ENCODE measurements around the gene MSMP.

MSMP gene

GRCh38 chr9:35754264-35754663, at the start of gene MSMP:
TSS of gene MSMP (minus strand) at chr9:35754276. CDS start at chr9:35754129, 147 bp downstream.
- no peak for DNase-seq

- no peak for DNase-seq
These were observed 47.5 kb upstream of the MSMP start for GRCh38 chr9:35801328-35802128.

- no peak for DNase-seq
These were observed 46.5 kb upstream of the MSMP start for GRCh38 chr9:35800530-35800929.

DNA sequence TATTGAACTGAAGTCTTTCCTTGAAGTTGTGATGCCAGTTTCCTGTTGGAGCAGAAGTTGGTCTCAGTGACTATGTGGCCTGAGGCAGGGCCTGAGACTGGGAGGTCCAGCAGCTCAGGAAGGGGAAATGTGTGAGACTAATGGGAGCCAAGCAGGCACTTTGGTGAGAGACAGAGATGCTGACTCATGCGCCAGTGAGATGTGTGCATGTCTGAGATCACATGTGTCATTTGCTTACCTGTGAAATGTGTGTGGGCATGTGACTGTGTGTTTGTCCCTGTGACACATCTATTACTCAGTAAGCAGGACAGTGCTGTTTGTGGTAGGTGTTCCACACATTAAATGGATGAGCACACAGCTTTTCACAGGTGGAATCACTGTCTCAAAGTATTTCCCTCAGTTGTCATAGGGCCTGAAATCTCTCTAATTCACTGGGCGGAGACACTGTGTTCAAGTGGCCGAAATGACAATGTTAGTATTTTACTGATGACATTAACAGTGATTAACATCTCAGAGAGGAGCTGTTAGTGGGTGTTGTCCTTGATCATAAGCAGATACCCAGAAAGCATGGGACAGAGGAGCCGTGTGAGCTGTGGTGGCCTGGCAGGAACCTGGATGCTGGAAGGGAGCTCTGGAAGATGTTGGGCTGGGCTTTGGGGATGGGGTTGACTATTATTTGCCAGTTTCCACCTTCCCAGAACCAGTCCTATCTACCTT, 44.7 kb upstream of the MSMP start:
- DNase-seq = no peak

DNA sequence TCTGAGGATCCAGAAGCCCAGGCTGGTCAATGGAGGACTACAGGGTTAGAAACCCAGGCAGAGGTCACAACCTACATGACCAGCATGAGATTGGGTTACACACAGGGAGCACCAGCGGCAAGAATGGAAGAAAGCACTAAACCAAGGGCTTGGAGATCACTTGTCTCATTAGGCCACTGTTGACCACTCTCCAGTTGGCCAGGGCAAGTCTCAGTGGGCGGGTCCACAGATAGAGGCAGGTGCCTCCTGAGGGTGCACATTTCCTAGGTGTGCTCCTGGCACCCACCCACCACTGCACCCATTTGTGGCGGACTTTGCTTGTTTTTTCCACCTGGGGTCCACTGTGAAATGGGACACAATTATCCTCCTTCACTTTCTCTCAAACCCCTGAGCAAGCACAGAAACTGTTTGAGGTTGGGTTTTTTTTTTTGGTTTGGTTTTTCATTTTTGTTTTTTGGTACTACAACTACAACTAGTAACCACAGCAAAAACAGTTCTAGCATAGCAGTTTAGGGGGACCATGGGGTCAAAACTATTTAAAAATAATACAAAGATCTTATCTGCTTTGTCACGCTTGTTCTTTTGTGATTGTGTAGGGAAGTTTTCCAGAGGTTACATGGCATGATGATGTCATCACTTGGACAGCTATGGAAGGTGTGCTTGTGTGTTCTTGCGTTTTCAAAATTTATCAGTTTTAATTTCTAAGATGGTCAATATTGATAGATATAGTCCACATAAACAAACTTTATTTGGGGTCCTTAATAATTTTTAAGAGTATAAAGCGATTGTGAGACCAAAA, 43.4 kb upstream of the MSMP start:
- DNase-seq = no peak

DNA sequence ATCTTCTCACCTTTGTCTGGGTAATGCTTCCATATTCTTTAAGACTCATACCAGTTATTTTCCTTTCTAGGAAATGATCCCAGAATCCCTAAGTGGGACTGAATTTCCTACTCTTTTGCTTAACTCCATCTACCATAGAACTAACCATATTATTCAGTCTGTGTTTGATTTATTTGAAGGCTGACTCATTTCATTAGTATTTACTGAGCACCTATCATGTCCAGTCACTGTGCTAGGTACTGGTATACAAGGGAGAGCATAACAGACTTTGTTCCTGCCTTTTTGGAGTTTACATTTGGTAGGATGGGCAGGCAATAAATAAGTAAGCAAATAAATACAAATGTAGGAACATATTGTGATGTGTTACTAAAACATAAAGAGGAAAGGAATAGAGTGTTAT, 41.6 kb upstream of the MSMP start:
- DNase-seq = no peak

DNA sequence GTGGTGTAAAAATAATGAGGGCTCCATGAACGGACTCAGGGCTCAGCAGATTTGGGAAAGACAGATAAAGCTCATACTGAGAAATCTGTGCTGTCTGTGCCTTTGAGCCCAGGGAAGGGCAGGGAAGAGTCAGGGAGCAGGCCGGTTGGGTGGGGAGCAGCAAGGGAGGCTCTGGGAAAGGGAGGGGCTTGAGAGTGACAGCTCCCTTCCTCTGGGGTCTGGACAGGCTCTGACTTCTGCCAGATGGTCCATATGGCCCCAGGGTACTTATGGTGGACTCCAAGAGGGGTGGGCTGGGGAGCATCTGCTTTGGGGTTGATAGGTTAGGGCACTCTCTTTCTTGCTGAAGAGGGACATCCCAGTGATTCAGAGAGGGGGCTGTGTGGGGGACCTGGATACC, 39.4 kb upstream of the MSMP start:
- no peak for DNase-seq

DNA sequence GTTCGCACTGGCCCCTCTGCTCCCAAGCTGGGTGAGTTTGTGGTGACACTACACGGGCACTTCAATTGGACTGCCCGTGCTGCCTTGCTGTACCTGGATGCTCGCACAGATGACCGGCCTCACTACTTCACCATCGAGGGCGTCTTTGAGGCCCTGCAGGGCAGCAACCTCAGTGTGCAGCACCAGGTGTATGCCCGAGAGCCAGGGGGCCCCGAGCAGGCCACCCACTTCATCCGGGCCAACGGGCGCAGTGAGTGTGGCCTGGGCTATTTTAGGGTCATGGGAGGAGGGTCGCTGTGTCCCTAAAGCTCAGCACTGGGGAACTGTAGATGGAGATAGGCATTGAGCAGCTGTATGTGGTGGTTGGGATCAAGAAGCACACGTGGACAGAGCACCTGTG, 38.8 kb upstream of the MSMP start:
- no peak for DNase-seq

GRCh38 chr9:35792024-35792813, 38.1 kb upstream of the MSMP start:
- no peak for DNase-seq

GRCh38 chr9:35791297-35791921, 37.3 kb upstream of the MSMP start, which contains the start of gene NPR2:
TSS of gene NPR2 (plus strand) at chr9:35791591. CDS start at chr9:35792409, 818 bp downstream.
- DNase-seq = no peak

DNA sequence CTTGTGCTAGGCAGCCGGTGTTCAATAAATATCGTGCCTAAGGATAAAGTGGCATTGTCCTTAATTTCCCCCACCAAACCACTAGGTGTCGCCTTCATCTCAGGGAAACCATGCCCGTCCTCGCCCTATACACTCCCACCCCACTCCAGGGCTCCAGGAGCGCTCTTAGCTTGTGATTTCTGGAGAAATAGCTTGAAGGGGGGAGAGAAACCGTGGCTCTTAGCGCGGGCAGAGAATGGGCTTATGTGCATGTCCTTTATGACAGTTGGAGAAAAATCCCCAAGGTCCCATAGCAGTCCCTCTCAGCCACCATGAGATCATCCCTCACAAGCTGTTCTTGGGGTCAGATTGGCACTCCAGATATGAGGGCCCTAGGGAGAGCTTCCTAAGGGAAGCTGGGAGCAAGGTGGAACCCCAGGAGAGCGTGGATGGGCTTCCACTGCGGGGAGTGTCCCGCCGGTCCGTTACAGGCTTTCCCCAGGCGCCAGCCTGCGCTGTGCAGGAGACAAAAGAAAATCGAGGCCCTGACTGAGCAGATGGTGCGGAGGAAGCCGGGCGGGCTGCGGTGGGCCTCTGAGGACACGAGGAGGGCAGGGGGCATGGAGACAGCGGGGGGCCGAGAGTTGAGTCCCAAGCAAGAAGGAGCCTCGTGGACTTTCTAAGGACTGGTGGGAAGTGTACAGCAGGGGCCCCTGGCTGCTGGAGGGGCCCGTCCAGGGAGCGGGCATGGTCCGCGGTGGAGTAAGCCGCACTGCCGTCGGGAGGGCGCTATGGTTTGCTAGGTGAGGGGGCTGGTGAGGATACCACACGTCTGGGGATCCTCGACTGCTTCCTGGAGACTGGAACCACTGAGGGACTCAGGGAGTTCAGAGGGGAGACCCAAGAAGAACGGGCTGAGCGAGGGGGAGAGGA, 36.6 kb upstream of the MSMP start:
- peak; percentile 56 for DNase-seq

DNA sequence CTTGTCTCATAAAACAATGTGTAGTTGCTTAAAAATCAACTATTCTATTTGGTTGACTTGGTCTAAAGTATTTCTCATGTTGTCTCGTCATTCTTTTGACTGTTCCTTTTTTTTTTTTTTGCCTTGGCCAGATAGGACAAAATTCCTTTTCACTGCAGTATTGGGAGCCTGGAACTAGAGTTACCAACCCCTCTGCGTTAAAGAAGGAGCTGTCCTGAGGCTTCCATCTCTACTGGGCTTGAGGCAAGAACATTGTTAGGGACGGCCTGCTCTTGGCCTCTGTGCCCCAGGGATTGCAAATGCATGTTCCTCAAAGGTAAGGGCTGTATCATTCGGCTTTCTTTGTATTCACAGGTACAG, 35.9 kb upstream of the MSMP start:
- no peak for DNase-seq

DNA sequence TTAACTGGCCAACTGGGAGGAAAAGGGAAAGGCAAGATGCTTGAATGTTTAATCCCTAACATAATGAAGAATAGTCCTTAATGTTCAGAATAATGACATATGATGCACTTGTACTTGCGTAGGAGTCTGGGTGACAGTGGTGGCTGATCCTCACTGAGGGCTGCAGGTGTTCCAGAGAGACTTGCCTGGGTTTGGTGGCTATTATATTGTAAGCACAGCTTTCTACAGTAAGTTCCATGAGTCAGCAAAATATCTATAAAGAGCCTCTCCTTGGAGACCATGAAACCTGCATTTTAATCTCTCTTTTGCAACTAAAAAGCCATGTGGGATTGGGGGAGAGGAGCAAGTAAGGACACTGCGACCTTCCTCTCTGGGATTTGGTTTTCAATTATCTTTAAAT, 35.5 kb upstream of the MSMP start:
- DNase-seq = no peak

DNA sequence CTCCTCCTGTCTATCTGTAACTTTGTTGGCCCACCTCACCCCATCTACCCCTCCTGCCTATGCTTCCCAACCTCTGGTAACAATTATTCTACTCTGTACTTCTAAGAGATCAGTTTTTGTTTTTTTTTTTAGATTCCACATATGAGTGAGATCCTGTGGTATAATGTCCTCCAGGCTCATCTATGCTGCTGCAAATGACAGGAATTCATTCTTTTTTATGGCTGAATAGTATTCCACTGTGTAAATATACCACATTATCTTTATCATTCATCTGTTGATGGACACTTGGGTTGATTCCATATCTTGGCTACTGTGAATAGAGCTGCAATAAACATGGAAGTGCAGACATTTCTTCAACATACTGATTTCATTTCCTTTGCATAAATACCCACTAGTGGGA, 29.3 kb upstream of the MSMP start:
- DNase-seq = no peak

GRCh38 chr9:35781066-35781465, 27.0 kb upstream of the MSMP start:
- no peak for DNase-seq

- no peak for DNase-seq
These were observed 24.4 kb upstream of the MSMP start for GRCh38 chr9:35778496-35778895.

GRCh38 chr9:35776018-35776417, 21.9 kb upstream of the MSMP start:
- peak; percentile 85 for DNase-seq

GRCh38 chr9:35774907-35775635, 21.0 kb upstream of the MSMP start:
- DNase-seq = peak; percentile 10

GRCh38 chr9:35771943-35772342, 17.9 kb upstream of the MSMP start:
- DNase-seq = peak; percentile 49

DNA sequence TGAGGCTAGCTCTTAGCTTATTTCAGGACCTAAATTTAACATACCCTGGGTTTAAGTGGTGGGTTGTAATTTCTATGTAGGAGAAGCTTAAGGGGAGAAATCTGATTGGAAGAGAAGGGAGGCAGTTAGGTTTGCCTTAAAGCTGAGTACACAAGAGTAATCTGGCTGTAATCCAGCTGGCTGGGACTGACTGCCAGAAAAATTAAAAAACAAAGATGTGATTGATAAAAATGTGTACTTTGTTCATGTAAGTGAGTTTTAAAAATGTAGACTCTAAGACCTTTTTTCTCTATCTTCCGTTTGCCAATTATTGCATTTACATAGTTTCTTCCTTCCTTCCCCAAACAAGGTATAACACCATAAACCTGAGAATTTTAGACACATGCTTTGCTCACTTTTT, 17.5 kb upstream of the MSMP start:
- peak; percentile 73 for DNase-seq

DNA sequence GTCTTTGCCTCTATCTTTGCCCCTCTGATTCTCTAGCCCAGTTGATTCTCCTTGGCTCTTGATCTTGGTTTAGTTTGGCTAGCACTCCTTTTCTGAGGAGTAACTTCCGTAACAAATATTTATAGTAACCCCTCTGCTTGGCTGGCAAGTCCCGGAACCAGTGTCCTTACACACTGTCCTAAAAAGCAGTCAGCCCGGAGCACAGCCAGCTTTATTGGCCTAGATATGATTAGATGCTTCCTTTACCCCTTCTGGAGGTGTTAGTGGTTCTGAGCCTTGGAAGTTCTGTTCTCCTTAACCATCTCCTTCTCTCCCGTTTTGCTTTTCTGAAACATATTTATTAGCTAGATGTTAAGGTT, 17.0 kb upstream of the MSMP start:
- no peak for DNase-seq
